Left colon (tissue), 2 donors: ENCODE data around the gene RAPGEF4. TPM values are rescaled to one million over a fixed set of nuclear protein-coding genes. Genes with fewer than 3 reads are reported as not detected.
A peak's percentile ranks its signal among the peaks of the same experiment; 100 is the strongest.
"Not testable (repeated sequence)": the region's sequence is repeated elsewhere in the genome, so short reads cannot be mapped to it uniquely, and the experiment has no call there.

ENCODE experiments used
- ATAC-seq: fragments of 200-7000 bp; cut with Tn5 transposase; one replicate; pipeline ENCODE4 v1.9.1; 2020; ENCODE audit warnings: mild to moderate bottlenecking, moderate library complexity
- DNase-seq, 2 donors: peaks; one replicate each; pipeline ENCODE4 v3.0.0-alpha.2; 2020
- intact Hi-C, 2 donors: fragments of 100-400 bp; cut with DNase I in 1 of 2; cut with micrococcal nuclease in 1 of 2; formaldehyde crosslinking; loops; one replicate each; pipeline versions ENCODE4 v1.11.2 to v1.14.0; 2022; cut with DNase I, micrococcal nuclease
- total RNA-seq, 2 donors: library from RNA; stranded (reverse); fragmentation: NEBNext Ultra II Directional; extraction: Animal tissue kit (Norgen Biotek cat#: 25700); gene quantifications; one replicate each; pipeline ENCODE4 v1.2.1, GENCODE V29; 2021
- donor health status: DM: no; HTN: no; CAD: no.
- donor health status: DM: yes; HTN: yes; CAD: no.

RAPGEF4 gene
- total RNA-seq, 2 donors from 2014 or later, result 1.2 to 2.3 TPM

- intact Hi-C loops, result no loop called here
- ATAC-seq (no peak), DNase-seq (no peak)
These were observed 343.5 kb downstream of the RAPGEF4 start for GRCh38 chr2:173079141-173079540.

- intact Hi-C loops, result no loop called here
- DNase-seq (no peak), ATAC-seq (no peak)
These were observed 344.6 kb downstream of the RAPGEF4 start for GRCh38 chr2:173079973-173080860.

GRCh38 chr2:173086518-173087213 lies 351.0 kb downstream of the RAPGEF4 start:
- intact Hi-C loops, result no loop called here
- no peak for ATAC-seq
- DNase-seq, result no peak

GRCh38 chr2:173087214-173087581 lies 351.6 kb downstream of the RAPGEF4 start:
- intact Hi-C loops, result no loop called here
- ATAC-seq, result no peak
- DNase-seq, result no peak

GRCh38 chr2:173087793-173088496 lies 352.3 kb downstream of the RAPGEF4 start:
- no peak for DNase-seq
- intact Hi-C loops, result no loop called here
- ATAC-seq, result no peak

- DNase-seq (no peak), ATAC-seq (no peak)
- intact Hi-C loops, result loop anchor here in 1 of 2 donors (10.0 kb wide), 1 partner anchor 104 kb away; no protein-coding TSS in a partner anchor
These were observed 354.7 kb downstream of the RAPGEF4 start for GRCh38 chr2:173090276-173090877.

- intact Hi-C loops, result loop anchor here in 1 of 2 donors (10.0 kb wide), 1 partner anchor 104 kb away; no protein-coding TSS in a partner anchor
- ATAC-seq (no peak), DNase-seq (peak in 1 of 2 donors; percentile 34)
These were observed 355.5 kb downstream of the RAPGEF4 start for GRCh38 chr2:173090973-173091660.

- intact Hi-C loops, result loop anchor here in 1 of 2 donors (10.0 kb wide), 1 partner anchor 103 kb away; no protein-coding TSS in a partner anchor
- no peak for DNase-seq
These were observed 356.3 kb downstream of the RAPGEF4 start for GRCh38 chr2:173091910-173092309.

GRCh38 chr2:173092844-173093402 lies 357.3 kb downstream of the RAPGEF4 start:
- intact Hi-C loops, result loop anchor here in 1 of 2 donors (10.0 kb wide), 1 partner anchor 102 kb away; no protein-coding TSS in a partner anchor
- DNase-seq, result no peak
- ATAC-seq, result peak; percentile 72

More at GRCh38 chr2:173091910-173092309, 356.3 kb downstream of the RAPGEF4 start:
- ATAC-seq, result no peak

- not testable (repeated sequence) for DNase-seq
- intact Hi-C loops, result loop anchor here in 1 of 2 donors (10.0 kb wide), 1 partner anchor 101 kb away; no protein-coding TSS in a partner anchor
- ATAC-seq, result peak; percentile 19
These were observed 358.0 kb downstream of the RAPGEF4 start for GRCh38 chr2:173093617-173094016.

- ATAC-seq (no peak), DNase-seq (no peak)
- intact Hi-C loops, result loop anchor here in 1 of 2 donors (10.0 kb wide), 1 partner anchor 100 kb away; no protein-coding TSS in a partner anchor
These were observed 359.1 kb downstream of the RAPGEF4 start for GRCh38 chr2:173094731-173095130.

- no peak for ATAC-seq
- intact Hi-C loops, result loop anchor here in 1 of 2 donors (10.0 kb wide), 1 partner anchor 99 kb away; no protein-coding TSS in a partner anchor
- no peak for DNase-seq
These were observed 359.7 kb downstream of the RAPGEF4 start for GRCh38 chr2:173095356-173095755.

- ATAC-seq (no peak), DNase-seq (no peak)
- intact Hi-C loops, result loop anchor here in 1 of 2 donors (10.0 kb wide), 1 partner anchor 96 kb away; no protein-coding TSS in a partner anchor
These were observed 363.6 kb downstream of the RAPGEF4 start for GRCh38 chr2:173099271-173099670.

- no peak for ATAC-seq
- no peak for DNase-seq
- intact Hi-C loops, result loop anchor here in 1 of 2 donors (10.0 kb wide), 1 partner anchor 95 kb away; no protein-coding TSS in a partner anchor
These were observed 364.2 kb downstream of the RAPGEF4 start for GRCh38 chr2:173099804-173100203.

GRCh38 chr2:173101687-173102086 lies 366.0 kb downstream of the RAPGEF4 start:
- intact Hi-C loops, result no loop called here
- DNase-seq, result no peak
- ATAC-seq, result no peak
